ENCODE results near the gene SLC6A1. TPM values are rescaled to one million over a fixed set of nuclear protein-coding genes. Genes with fewer than 3 reads are reported as not detected.

SLC6A1 gene
- polyA plus RNA-seq, 1 of the 3 experiments (the other 2 are of a cell fraction), result not detected

GRCh38 chr3:11088066-11088465 lies 95.5 kb downstream of the SLC6A1 start:
- Histone ChIP-seq H3K4me1 (ENCODE audit: control insufficient read depth in 1 of 2, insufficient read depth in 2 of 2, low read depth in 1 of 2, low read length in 1 of 2) (peaks cover 7 to 11% of the 10 kb centered on the region in 2 experiments; a peak in 2 of 4 replicates), H3F3A (replicated peaks; ENCODE audit: insufficient read depth) (no peaks in the 10 kb centered on the region), H3K27me3 (ENCODE audit: insufficient read depth) (no peaks in the 10 kb centered on the region), H3K4me2 (no peak overlapping the region), H2AFZ (ENCODE audit: low read depth) (no peak overlapping the region), H3K9me3 (no peaks in the 10 kb centered on the region), H4K20me1 (ENCODE audit: insufficient read depth) (no peaks in the 10 kb centered on the region), H3K36me3 (replicated peaks in 1 of 2; ENCODE audit: control insufficient read depth in 1 of 2, insufficient read depth in 2 of 2, low read length in 1 of 2) (no peaks in the 10 kb centered on the region), H3K27ac (ENCODE audit: low read depth in 2 of 2, low read length in 1 of 2) (no peak overlapping the region), H3K79me2 (ENCODE audit: insufficient read depth) (no peaks in the 10 kb centered on the region), H3K4me3 (ENCODE audit: low read depth in 2 of 2, low read length in 1 of 2) (no peak overlapping the region), H3K9ac (no peak overlapping the region), H3K9me2 (no peaks in the 10 kb centered on the region)
- TF ChIP-seq TAF1 (IDR thresholded peaks at IDR 0.05; ENCODE audit: borderline replicate concordance, low read depth, low read length) (no peak), MEF2A (IDR thresholded peaks at IDR 0.05; ENCODE audit: borderline replicate concordance, low read depth) (no peak), FOXJ3 (CRISPR knock-in tag; IDR thresholded peaks at IDR 0.05) (no peak), MXI1 (IDR thresholded peaks at IDR 0.05; ENCODE audit: low read depth, low read length) (no peak), FOXM1 (IDR thresholded peaks at IDR 0.05; ENCODE audit: low read depth) (no peak), SIN3A (IDR thresholded peaks at IDR 0.05; ENCODE audit: borderline replicate concordance, low read depth, low read length) (no peak)
- CTCF ChIA-PET, result interaction anchor here (0.6 to 1.8 kb wide), 3 partner anchors 27 to 130 kb away, joined by 3 to 7 read pairs (median 3); partner anchors contain the start of gene HRH1
- POLR2A ChIA-PET, result no interaction called here
- WGBS (ENCODE audit: low lambda C conversion rate), result 78% methylated on average over 3 of the region's 4 CpGs
- DNase-seq, result no peak

DNA sequence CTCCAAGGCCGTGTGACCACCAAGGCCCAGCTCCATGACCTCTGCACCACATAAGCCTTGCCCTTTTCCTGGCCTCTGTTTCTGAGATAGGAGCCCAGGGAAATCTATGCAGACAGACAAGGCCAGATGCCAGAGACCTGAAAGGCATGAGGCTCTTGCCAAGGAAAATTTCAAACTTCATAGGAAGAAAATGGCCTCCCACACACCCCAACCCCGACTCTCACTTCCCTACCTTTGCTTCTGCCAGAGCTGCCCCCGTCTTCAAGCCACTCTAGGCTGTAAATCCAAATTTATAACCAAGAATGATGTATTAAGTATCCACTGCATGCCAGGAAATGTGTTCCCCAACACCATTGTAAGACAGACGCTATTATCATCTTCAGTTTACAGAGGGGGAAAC lies 96.3 kb downstream of the SLC6A1 start:
- no peak overlapping the region for H2AFZ ChIP-seq (ENCODE audit: low read depth)
- TF ChIP-seq FOXJ3 (CRISPR knock-in tag; IDR thresholded peaks at IDR 0.05), result no peak
- TF ChIP-seq, protein P1, sequence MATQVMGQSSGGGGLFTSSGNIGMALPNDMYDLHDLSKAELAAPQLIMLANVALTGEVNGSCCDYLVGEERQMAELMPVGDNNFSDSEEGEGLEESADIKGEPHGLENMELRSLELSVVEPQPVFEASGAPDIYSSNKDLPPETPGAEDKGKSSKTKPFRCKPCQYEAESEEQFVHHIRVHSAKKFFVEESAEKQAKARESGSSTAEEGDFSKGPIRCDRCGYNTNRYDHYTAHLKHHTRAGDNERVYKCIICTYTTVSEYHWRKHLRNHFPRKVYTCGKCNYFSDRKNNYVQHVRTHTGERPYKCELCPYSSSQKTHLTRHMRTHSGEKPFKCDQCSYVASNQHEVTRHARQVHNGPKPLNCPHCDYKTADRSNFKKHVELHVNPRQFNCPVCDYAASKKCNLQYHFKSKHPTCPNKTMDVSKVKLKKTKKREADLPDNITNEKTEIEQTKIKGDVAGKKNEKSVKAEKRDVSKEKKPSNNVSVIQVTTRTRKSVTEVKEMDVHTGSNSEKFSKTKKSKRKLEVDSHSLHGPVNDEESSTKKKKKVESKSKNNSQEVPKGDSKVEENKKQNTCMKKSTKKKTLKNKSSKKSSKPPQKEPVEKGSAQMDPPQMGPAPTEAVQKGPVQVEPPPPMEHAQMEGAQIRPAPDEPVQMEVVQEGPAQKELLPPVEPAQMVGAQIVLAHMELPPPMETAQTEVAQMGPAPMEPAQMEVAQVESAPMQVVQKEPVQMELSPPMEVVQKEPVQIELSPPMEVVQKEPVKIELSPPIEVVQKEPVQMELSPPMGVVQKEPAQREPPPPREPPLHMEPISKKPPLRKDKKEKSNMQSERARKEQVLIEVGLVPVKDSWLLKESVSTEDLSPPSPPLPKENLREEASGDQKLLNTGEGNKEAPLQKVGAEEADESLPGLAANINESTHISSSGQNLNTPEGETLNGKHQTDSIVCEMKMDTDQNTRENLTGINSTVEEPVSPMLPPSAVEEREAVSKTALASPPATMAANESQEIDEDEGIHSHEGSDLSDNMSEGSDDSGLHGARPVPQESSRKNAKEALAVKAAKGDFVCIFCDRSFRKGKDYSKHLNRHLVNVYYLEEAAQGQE (IDR thresholded peaks at IDR 0.05; ENCODE audit: low read depth, low read length), result no peak
- TF ChIP-seq EP300 (IDR thresholded peaks at IDR 0.05; ENCODE audit: borderline replicate concordance in 1 of 2, low read depth in 1 of 2, low read length in 1 of 2), result no peak
- TF ChIP-seq GABPA (IDR thresholded peaks at IDR 0.05; ENCODE audit: low read depth), result no peak
- TF ChIP-seq RAD21 (IDR thresholded peaks at IDR 0.05; ENCODE audit: low read length), result no peak
- TF ChIP-seq NFIC (IDR thresholded peaks at IDR 0.05; ENCODE audit: borderline replicate concordance), result no peak
- TF ChIP-seq POLR2AphosphoS5 (IDR thresholded peaks at IDR 0.05; ENCODE audit: low read depth, low read length), result no peak
- TF ChIP-seq GATA2 (CRISPR knock-in tag; IDR thresholded peaks at IDR 0.05), result no peak
- TF ChIP-seq FOXM1 (IDR thresholded peaks at IDR 0.05; ENCODE audit: low read depth), result no peak
- no peak for TF ChIP-seq TCF12 (IDR thresholded peaks at IDR 0.05)
- no peak for TF ChIP-seq RCOR1 (IDR thresholded peaks at IDR 0.05; ENCODE audit: low read length)
- TF ChIP-seq YY1 (IDR thresholded peaks at IDR 0.05; ENCODE audit: low read depth), result no peak
- no peaks in the 10 kb centered on the region for H3K79me2 ChIP-seq (ENCODE audit: insufficient read depth)
- H3K9me2 ChIP-seq, result no peaks in the 10 kb centered on the region
- 91% methylated on average over 4 of the region's 4 CpGs for WGBS (ENCODE audit: low lambda C conversion rate)
- no peaks in the 10 kb centered on the region for H3K9me3 ChIP-seq
- H3K27me3 ChIP-seq (ENCODE audit: insufficient read depth), result no peaks in the 10 kb centered on the region
- DNase-seq, result no peak
- no peak overlapping the region for H3K4me2 ChIP-seq
- no peak overlapping the region for H3K4me3 ChIP-seq (ENCODE audit: low read depth in 2 of 2, low read length in 1 of 2)
- H3F3A ChIP-seq (replicated peaks; ENCODE audit: insufficient read depth), result no peaks in the 10 kb centered on the region
- H3K36me3 ChIP-seq (replicated peaks in 1 of 2; ENCODE audit: control insufficient read depth in 1 of 2, insufficient read depth in 2 of 2, low read length in 1 of 2), result no peaks in the 10 kb centered on the region
- H3K9ac ChIP-seq, result no peak overlapping the region
- ChIA-PET CTCF (interaction anchor here (1.8 kb wide), 1 partner anchor 28 kb away, joined by 7 read pairs; no protein-coding TSS in a partner anchor), POLR2A (no interaction called here)
- H3K4me1 ChIP-seq (ENCODE audit: control insufficient read depth in 1 of 2, insufficient read depth in 2 of 2, low read depth in 1 of 2, low read length in 1 of 2), result peaks cover 7 to 10% of the 10 kb centered on the region in 2 experiments; a peak in 2 of 4 replicates
- no peaks in the 10 kb centered on the region for H4K20me1 ChIP-seq (ENCODE audit: insufficient read depth)
- no peak overlapping the region for H3K27ac ChIP-seq (ENCODE audit: low read depth in 2 of 2, low read length in 1 of 2)

Other genes with a start within 250 kb of the SLC6A1 start
- 0.03 and 0.11 TPM in 2 replicates for gene SLC6A11, start 176.5 kb upstream of the SLC6A1 start, polyA plus RNA-seq (2012; rRNA removed)
- 6.2 and 7.7 TPM in 2 replicates for gene HRH1, start 161.7 kb downstream of the SLC6A1 start, polyA plus RNA-seq (2012; rRNA removed)